NCI-H446 (cell line): ENCODE results near the gene GBA3.

ENCODE experiments used
- DNase-seq, 2 experiments: peaks; one replicate each; lab custom pipeline; 2025; lab: John Stamatoyannopoulos, UW

GBA3 gene

GRCh38 chr4:22692736-22693135, at the start of gene GBA3:
Gene GBA3, plus strand, starts transcription at chr4:22692937.
- DNase-seq = no peak

- no peak for DNase-seq
Measured at GRCh38 chr4:22643952-22644351, 48.8 kb upstream of the GBA3 start.

- no peak for DNase-seq
Measured at GRCh38 chr4:22645481-22646182, 47.1 kb upstream of the GBA3 start.

GRCh38 chr4:22648996-22649395, 43.7 kb upstream of the GBA3 start:
- no peak for DNase-seq

- no peak for DNase-seq
Measured at GRCh38 chr4:22650771-22651170, 42.0 kb upstream of the GBA3 start.

GRCh38 chr4:22653752-22654151, 39.0 kb upstream of the GBA3 start:
- DNase-seq = no peak

GRCh38 chr4:22661443-22661842, 31.3 kb upstream of the GBA3 start:
- no peak for DNase-seq

- DNase-seq = no peak
Measured at GRCh38 chr4:22667332-22667940, 25.3 kb upstream of the GBA3 start.

GRCh38 chr4:22668301-22668700, 24.4 kb upstream of the GBA3 start:
- no peak for DNase-seq

- no peak for DNase-seq
Measured at GRCh38 chr4:22668702-22669101, 24.0 kb upstream of the GBA3 start.

GRCh38 chr4:22670956-22671355, 21.8 kb upstream of the GBA3 start:
- DNase-seq = no peak

- DNase-seq = no peak
Measured at GRCh38 chr4:22672519-22672918, 20.2 kb upstream of the GBA3 start.

GRCh38 chr4:22672944-22673343, 19.8 kb upstream of the GBA3 start:
- no peak for DNase-seq

- DNase-seq = no peak
Measured at GRCh38 chr4:22674700-22675099, 18.0 kb upstream of the GBA3 start.

GRCh38 chr4:22676063-22676462, 16.7 kb upstream of the GBA3 start:
- DNase-seq = no peak

- DNase-seq = no peak
Measured at GRCh38 chr4:22677780-22678179, 15.0 kb upstream of the GBA3 start.

GRCh38 chr4:22678940-22679854, 13.5 kb upstream of the GBA3 start:
- no peak for DNase-seq

GRCh38 chr4:22680065-22680642, 12.6 kb upstream of the GBA3 start:
- no peak for DNase-seq

- DNase-seq = no peak
Measured at GRCh38 chr4:22683726-22684125, 9.0 kb upstream of the GBA3 start.

GRCh38 chr4:22686141-22686540, 6.6 kb upstream of the GBA3 start:
- DNase-seq = no peak

- DNase-seq = no peak
Measured at GRCh38 chr4:22688236-22688635, 4.5 kb upstream of the GBA3 start.

GRCh38 chr4:22689428-22689827, 3.3 kb upstream of the GBA3 start:
- DNase-seq = no peak

GRCh38 chr4:22695029-22695428, 2.3 kb downstream of the GBA3 start:
- no peak for DNase-seq
